Measurements from ENCODE around the gene ATOH8.

Gene ATOH8

DNA sequence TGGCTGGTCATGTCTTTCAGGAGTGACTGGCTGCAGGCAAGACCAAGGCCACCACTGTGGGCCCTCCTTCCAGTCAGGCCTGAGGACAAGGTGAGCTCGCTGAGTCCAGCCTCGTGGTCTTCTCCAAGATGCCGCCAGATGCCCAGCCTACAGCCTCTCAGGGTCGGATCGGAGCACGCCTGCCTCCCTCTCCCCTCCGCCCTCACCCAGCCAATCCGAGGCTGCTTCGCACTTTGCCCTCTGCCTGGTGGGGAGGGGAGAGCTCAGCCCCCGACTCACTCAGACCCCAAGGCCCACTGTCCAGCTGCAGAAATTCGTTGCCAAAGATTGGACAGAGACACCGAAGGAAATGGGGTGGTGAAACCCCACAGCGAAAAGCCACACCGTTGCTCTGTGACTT, 33.1 kb downstream of the ATOH8 start:
- DNase-seq (ENCODE audit: low spot score), result no peak

DNA sequence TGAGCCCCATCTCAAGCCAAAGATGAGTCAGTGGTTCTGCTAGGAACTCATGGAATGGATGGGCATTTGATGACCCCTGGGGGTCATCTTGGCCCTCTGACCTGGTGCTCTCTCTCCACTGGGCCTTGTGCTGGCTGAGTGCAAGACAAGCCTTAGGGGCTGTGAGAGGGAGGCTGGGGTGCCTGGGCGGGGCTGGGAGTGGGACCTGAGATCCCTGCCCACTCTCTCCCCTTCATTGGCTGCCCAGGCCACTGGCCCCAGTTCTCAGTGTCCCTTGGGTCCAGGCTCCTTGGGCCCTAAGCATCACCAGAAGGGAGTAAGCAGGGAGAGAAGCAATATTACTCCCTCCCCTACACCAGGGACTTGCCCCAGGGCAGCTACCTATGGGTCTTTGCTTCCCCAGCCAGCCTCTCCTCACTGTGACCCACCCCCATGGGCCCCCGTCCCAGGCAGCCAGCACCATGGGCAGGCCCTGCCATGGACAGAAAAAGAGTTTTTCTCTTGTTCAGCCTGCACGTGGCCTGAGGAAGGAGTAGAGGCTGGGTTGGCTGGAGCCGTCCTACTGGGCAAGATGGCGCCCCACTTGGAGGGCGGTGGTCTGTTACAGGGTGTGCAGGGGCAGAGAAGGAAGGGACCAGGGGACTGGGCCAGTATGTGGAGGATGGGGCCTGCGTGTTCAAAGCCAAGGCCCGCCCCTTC, 33.6 kb downstream of the ATOH8 start:
- no peak for DNase-seq (ENCODE audit: low spot score)

DNA sequence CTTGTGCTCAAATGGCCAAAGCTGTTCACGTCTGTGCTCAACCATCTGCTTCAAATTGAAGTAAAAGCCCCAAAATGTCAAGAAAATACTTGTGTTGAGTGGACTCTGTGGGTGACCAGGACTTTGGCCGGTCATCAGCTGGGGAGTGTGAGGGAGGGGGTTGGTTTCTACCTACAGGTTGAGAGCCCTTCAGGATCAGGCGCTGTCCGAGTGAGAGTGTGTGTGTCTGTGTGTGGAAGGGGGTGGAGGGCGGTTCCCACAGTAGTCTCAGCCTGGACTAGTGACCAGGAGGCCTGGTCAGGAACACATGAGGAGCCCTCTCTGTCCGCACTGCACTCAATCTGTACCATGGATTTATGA, 34.2 kb downstream of the ATOH8 start:
- DNase-seq (ENCODE audit: low spot score), result no peak

DNA sequence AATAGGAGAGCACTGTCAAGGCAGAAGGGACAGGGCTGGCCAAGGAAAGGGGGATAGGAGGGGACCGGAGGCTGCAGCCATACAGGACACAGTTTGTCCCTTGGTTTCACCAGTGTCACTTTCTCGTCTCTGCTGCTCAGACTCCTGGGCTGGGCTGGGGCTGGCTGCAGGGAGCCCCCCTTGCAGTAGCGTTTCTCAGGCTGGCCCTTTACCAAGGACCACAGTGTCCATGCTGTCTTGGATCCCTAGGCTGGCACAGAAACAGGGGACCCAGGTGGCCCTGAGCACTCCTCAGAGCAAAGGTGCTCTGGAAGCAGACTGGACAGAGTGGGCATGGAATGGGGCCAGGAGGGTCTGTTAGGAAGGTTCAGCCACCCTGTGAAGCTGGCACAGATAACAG, 34.8 kb downstream of the ATOH8 start:
- DNase-seq (ENCODE audit: low spot score), result no peak

DNA sequence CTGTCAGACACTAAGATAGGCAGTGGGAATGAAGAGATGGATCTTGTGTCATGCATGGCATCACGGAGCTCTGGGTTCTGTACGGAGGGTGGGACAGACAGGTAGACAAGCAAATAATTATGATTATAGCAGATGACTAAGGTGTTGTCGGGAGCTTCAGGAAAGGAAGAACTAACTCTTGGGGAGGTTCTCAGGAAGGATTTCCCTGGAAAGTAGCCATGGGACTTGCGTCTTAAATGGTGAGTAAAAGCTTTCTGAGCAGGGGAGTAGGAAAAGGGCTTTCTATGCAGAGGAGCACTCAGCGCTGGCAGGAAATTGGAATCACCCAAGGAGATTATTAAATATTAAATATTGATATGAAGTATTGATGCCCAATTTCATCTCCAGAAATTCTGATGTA, 35.5 kb downstream of the ATOH8 start:
- no peak for DNase-seq (ENCODE audit: low spot score)

DNA sequence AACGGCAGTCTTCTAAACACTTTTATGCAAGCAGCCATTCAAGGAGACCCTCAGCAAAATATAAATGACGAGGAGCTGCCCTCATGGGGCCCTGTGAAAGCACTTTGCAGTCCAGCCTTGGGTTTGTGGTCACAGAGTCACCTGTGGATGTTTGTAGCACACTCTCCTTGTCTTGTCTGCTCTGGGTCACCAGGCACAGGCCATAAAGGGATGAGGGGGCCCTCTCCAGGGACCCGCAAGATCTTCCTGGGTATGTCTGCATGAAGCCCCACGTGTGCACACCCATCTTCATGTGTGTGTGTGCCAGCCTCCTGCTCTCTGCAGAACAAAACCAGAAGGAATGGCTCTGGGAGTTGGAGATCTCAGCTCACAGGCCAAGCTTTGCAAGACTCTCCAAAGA, 36.2 kb downstream of the ATOH8 start:
- DNase-seq (ENCODE audit: low spot score), result no peak

DNA sequence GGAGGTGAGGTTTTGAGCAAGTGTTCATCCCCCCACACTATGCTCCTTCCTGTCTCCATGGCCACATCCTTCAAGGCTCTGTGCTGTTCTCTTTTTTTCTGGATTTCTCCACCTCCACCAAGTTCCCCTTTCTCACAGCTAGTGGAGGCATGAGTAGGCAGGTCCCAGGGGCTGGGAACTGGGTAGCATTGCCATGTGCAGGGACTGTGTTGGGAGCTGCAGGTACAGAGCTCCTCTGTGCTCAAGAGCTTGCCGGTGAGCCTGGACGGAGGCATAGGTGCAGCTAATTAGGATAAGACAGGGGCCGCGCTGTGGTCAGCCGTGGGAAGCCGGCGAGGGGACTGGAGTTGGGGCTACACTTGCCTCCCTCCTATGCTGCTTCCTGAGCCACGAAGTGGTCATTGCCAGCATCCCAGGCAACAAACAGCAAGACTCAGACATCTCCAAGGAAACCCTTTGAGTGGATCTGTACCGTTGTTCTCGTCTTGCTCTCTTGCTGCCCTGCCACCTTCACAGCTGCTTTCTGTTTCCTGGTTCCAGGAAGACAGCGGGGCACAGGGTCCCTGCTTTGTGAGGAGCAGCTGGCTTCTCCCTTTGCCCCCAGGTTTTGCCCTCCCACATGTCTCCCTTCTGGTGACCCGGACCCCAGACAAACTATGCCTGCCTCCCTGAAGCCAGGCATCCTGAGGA, 36.9 kb downstream of the ATOH8 start:
- DNase-seq (ENCODE audit: low spot score), result no peak

DNA sequence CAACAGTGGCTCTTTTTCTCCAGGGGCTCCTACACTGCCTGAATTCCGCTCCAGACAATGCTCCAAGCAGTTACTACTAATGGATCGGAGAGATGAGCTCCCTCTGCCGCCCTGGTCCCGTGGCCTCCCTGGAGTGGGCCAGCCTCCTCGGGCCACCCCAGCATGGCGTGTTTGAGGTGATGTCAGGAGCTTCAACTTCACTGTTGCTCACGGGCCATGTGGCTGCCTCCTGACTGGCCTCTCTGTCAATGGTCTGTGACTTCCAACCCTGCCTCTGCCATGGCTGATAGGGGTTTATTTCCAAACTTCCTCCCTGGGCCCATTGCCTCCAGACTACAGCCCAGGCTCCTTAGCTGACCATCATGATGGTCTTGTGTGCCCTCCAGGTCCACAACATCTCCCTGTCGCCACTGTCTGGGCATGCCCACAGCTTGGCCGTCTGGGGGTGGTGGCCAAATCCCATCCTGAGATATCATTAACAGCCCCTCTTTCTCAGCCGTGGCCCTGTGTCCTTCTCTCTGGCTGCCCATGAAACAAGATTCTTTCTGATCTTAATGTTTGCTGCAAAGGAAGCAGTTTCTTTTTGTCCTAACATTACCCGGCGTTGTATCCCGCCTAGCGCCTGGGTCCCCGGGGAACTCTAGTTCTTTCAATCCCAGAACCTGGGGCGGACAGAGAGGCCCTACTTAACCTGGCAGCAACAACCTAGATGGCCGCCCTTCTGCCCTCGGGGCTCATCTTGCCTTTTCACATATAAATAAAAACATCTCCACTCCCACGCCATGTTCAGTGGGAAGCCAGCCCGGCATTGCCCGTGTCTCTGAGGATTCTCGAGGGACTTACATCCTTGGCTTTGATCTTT, 38.1 kb downstream of the ATOH8 start:
- no peak for DNase-seq (ENCODE audit: low spot score)

DNA sequence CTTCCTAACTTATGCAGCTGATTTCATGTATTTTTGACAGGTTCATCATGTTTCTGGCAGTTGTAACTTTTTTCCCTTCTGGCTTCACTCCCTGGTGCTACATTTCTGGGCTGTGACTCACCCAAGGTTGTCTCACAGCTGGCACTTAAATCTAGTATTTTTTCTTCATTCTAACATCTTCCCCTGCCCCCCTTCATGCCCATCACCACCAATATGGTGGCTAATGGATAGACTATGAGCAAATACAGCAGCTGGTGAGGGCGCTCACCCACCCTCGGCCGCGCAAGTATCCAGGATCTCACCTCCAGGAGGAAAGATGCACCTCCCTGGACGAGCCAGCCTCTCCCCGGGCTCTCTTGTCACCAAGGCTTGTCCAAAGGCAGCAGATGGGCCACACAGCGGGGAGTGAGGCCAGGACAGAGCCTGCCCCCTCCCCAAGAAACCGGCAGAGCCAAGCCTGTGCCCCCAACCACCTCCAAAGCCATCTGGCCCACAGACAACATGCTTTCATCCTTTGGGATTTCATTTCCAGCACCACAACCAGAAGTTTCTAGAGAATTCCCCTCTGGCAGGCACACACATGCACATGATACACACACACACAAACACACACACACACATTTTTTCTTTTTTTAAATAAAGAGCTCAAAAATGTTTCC, 39.1 kb downstream of the ATOH8 start:
- DNase-seq (ENCODE audit: low spot score), result no peak

DNA sequence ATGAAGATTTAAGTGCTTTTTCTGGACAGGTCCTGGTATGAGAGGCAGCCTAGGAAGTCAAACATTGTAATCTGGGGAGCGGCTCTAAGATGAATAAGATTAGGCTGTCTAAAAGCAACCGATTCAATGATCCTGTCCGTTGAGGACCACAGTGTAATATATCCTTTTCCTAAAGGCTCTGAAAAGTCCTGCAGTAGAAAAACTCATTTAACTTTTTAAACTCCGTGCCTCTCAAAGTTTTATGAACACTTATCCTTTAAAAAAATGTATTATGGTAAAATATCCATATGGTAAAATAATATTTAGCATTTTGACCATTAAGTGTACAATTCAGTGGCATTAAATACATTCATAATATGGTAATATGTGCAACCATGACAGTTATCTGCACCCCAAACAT, 39.8 kb downstream of the ATOH8 start:
- no peak for DNase-seq (ENCODE audit: low spot score)

DNA sequence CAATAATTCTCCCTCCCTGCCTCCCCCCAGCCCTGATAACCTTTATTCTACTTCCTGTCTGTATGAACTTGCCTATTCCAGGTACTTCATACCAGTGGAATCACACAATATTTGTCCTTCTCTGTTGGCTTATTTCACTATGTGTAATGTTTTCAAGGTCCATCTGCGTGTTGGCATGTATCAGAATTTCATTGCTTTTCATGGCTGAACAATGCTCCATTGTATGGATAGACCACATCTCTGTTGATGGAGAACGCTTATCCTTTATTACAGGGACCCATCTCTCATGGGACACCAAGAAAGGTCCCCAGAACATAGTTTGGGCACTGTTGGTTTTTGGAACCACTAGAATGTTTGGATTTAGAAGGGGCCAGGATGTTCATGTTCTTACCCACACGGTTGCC, 40.2 kb downstream of the ATOH8 start:
- DNase-seq (ENCODE audit: low spot score), result no peak

DNA sequence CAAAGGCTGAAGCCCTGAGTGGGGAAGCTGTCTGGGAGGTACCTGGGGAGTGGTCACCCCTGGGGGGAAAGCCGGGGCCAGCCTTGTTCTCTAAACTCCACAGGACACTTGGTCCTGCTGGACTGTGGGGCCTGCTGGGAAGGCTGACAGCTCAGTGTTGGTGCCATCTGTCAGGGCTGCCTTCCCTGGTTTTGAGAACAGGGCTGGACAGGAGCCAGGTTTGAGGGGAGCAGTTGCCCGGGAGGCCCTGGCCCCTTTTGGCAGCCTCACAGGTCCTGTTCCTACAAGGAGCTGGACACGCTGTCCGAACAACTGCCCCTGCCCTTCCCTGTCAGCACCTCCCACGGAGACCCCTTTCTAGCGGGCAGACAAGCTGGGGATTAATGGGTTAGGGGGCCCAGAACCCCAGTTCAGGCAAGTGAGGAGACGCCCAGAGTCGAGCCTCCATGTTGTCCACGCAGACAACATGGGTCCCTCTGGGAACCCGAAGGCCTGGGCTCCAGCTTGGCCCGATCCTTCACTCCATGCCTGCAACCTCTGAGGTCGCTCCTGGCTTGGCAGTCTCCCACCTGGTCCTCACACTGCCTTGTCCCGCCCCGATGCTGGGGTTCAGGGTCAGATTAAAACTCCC, 40.8 kb downstream of the ATOH8 start:
- no peak for DNase-seq (ENCODE audit: low spot score)

DNA sequence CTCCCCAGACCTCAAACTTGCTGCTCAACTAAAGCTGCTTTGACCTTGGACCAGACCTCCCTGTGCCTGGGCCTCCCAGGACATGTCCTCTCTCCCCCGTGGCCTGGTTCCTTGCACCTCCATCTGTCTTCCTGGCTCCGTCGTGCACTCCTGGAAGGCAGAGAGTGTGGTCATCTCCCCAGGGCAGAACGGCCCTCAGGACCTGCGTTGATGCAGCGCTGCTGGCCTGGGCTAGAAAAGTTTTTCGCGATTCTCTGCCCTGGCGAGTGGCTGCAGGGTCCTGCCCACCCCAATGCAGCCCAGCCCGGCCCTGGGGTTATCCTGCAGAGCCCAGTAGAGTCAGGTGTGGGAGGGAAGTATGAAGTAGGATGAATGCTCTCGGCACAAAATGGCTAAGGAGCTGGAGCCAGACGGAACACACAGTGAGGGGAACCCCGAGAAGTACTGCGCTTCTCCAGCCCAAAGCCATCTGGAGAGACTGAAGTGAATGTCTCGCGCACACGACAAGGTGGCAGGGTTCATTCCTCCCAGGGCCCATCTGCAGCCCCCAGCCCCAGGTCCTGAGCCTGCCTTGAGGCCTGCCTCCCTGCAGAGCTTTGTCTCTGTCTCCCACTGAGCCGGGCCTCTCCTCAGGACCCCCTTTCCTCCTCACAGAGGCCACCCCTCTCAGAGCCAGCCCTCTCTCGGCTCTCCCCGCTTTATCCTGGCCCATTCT, 41.7 kb downstream of the ATOH8 start:
- DNase-seq (ENCODE audit: low spot score), result no peak

DNA sequence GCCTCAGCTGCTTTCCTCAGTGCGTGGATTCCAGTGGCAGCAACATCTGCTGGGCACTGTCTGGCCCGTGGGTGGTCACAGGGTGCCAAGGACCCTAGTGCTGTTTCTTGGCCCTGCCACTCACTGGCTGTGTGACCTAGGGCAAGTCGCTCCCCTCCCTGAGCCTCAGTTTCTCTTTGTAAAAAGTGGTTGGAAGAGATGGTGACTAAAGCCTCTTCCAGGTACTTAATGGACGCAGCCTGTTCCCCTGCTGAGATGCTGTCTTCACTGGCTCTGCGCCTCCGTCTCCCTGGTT, 42.2 kb downstream of the ATOH8 start:
- DNase-seq (ENCODE audit: low spot score), result no peak

DNA sequence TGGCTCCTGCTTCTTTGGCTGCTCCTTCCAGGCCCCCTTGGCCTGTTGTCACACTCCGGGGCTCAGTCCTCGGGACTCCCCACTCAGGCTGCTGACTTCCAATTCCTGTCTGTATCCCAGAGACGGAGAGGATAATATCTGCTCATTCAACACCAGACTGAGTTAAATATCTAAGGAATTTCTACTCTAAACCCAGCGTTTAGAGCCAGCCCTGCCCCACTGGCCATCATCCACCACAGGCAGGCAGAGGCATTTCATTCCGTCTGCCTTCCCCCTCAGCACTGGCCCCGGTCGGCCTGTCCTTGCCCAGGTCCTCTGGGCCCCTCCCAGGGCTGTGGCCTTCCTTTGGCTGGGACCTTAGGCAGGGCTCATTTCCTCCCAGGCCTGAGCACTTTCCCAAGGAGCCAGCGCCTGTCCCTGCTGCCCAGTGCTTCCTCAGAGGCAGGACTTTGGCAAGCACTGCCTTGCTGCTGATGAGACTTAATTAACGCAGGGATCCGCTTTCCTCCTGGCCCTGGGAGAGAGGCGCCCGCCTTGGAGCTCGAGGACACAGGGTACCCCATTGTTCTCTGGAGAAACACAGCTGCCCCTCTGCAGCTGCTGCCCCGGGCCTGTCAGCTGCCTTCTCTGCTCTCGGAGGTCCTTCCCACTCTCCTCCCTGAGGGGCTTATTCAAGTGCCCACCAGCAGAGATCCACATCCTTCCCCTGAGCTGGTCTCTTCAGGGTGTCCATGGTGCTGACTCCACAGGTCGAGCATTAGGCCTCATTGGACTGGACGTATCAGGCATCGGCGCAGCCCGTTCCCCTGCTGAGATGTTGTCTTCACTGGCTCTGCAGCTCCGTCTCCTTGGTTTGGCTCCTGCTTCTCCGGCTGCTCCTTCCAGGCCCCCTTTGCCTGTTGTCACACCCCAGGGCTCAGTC, 42.8 kb downstream of the ATOH8 start:
- DNase-seq (ENCODE audit: low spot score), result no peak

DNA sequence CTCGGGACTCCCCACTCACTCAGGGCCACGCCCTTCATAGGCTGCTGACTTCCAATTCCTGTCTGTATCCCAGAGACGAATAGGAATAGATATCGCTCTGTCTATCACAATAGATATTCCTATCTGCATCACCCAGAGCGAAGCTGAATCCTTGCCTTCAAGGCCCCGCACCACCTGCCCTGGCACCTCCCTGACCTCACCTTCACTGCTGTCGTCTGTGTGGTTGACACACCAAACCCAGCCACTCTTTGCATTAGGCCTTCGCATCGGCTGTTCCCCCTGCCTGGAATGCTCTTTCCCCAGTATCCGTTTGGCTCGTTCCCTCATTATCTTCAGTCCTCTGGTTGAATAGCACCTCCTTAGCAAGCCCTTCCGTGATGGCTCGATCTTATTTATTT, 43.5 kb downstream of the ATOH8 start:
- no peak for DNase-seq (ENCODE audit: low spot score)

DNA sequence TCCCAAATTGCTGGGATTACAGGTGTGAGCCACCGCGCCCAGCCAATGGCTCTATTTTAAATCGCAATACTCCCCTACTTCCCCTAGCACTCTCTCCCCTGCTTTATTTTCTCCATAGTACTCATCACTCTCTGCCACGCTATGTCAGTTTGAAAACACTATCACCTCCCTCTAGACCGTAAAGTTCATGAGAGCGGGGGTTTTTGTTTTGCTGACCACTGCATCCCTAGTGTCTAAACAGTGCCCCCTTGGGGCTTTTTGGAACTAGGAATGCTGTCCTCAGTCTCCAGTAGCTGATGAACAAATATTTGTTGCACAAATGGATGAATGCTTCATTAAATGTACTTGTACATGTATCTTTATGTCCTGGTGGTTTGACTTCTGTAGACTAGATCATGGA, 44.1 kb downstream of the ATOH8 start:
- no peak for DNase-seq (ENCODE audit: low spot score)

DNA sequence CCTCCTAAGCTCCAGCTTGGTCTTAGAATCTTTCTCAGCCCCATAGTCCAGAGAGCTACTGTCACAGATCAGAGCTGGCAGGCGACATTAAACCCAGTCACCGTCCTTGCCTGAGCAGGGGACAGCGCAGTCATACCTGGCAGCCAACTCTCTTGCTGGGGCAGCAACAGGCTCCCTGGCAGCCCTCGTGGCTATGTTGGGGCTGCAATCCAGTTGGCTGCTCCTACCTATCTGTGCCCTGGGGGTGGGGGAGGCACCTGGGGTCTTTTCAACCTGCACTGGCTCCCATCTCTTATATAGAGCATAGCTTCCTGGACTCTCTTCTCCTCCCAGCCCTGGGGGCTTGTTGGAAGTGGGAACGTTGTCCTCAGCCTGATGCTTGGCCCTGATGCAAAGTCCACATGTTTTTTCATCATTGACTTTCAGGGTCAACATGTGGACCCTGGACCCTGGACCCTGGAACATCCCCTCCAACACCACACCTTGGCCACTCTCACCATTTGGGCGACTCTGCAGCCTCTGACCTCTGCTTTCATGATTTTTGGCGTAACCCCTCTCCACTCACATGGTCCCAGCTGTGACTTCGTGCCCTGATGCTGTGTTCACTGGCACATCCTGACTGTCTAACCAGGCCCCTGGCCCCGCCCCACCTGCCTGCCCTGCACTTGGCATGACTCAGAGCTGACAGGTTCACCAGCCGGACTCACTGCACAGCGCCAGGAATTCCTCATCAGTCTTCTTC, 45.6 kb downstream of the ATOH8 start:
- DNase-seq (ENCODE audit: low spot score), result no peak

DNA sequence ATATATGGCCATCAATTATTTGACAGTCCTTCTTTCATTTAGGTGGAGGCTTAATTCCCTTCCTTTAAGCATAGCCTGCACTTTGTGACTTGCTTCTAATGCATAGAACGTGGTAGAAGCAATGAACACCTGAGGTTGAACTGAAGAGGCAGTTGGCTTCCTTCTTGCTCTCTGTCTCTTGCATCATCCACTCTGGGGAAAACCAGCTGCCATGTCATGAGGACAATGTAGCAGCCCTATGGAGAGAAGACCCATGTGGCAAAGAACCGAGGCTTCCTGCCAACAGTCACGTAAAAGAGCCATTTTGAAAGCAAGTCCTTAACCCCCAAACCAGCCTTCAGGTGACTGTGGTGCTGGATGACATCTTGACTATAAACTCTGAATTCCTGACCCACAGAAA, 46.8 kb downstream of the ATOH8 start:
- DNase-seq (ENCODE audit: low spot score), result no peak

DNA sequence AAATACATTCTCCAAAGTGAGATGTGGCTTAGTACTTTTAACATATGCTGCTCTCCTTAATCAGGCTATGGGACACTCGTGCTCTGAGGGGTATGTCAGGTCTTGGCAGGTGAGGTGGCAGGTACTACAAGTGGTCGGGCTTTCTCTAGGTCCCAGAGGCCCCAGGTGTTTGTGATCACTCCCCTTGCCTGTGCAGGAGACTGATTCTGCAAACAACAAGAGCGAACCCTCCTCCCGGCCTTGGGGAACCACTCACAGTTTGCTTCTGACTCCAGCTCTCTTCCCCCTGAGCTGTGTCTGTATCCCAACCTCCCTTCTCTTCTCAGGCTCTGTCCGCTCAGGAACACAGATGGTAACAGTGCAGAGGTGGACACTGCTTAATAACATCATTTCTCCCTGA, 48.1 kb downstream of the ATOH8 start:
- DNase-seq (ENCODE audit: low spot score), result no peak
